ENCODE measurements around the gene FHOD1.

DNA sequence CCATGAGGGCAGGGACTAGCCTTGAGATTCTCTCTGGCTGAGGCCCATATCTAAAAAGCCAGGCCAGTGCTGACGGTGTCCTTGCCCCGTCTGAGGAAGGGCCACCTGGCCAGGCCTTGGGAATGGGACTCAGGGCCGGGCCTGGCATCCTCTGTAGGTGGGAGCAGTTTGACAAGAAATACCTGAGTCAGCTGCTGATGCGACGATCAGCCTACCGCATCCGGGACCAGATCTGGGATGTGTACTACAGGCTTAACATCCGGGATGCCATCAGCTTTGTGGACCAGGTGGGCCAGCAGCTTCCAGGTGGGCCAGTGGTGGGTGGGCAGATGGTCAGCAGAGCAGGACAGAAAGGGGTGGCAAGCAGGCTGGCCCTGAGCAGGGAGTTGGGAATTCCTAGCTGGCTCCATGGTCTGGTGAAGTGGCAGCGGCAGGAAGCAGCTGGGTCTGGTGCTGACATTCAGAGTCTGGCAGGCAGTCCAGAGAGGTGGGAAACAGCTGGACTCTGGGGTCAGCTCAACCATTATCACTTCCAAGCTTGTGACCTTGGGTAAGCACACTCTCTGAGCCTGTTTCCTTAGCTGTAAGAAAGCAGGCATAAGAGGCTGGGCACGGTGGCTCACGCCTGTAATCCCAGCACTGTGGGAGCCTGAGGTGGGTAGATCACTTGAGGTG is 11.0 kb upstream of the FHOD1 start:
- TF ChIP-seq POLR2AphosphoS5 (IDR thresholded peaks at IDR 0.05) (no peak), POLR2A (IDR thresholded peaks at IDR 0.05) (no peak), EP300 (IDR thresholded peaks at IDR 0.05) (no peak)
- TF ChIP-seq, protein P1, sequence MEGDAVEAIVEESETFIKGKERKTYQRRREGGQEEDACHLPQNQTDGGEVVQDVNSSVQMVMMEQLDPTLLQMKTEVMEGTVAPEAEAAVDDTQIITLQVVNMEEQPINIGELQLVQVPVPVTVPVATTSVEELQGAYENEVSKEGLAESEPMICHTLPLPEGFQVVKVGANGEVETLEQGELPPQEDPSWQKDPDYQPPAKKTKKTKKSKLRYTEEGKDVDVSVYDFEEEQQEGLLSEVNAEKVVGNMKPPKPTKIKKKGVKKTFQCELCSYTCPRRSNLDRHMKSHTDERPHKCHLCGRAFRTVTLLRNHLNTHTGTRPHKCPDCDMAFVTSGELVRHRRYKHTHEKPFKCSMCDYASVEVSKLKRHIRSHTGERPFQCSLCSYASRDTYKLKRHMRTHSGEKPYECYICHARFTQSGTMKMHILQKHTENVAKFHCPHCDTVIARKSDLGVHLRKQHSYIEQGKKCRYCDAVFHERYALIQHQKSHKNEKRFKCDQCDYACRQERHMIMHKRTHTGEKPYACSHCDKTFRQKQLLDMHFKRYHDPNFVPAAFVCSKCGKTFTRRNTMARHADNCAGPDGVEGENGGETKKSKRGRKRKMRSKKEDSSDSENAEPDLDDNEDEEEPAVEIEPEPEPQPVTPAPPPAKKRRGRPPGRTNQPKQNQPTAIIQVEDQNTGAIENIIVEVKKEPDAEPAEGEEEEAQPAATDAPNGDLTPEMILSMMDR (IDR thresholded peaks at IDR 0.05) = no peak

Data from gastroesophageal sphincter (tissue), 3 donors.